Parathyroid adenoma (tissue), 2 donors: ENCODE measurements around the gene RGSL1.

Source experiments
- H2AFZ ChIP-seq: fragments of 300-600 bp; sonication (generic); one replicate; pipeline ENCODE4 v1.7.0; 2017; ENCODE audit warnings: antibody characterized with exemption, mild to moderate bottlenecking
- H3K27ac ChIP-seq: fragments of 300-600 bp; sonication (generic); one replicate; pipeline ENCODE4 v1.7.0; 2017
- H3K27me3 ChIP-seq: fragments of 300-600 bp; sonication (generic); one replicate; pipeline ENCODE4 v1.7.0; 2017; ENCODE audit warnings: low read length; ENCODE audit not compliant: control insufficient read depth, insufficient read depth
- H3K36me3 ChIP-seq: fragments of 300-600 bp; sonication (generic); one replicate; pipeline ENCODE4 v1.7.0; 2017; ENCODE audit warnings: low read length; ENCODE audit not compliant: control insufficient read depth, insufficient read depth
- H3K4me1 ChIP-seq: fragments of 300-600 bp; sonication (generic); one replicate; pipeline ENCODE4 v1.7.0; 2017; ENCODE audit warnings: control low read depth
- H3K4me2 ChIP-seq: fragments of 300-600 bp; sonication (generic); one replicate; pipeline ENCODE4 v1.7.0; 2017; ENCODE audit warnings: low read length
- H3K4me3 ChIP-seq: fragments of 300-600 bp; sonication (generic); one replicate; pipeline ENCODE4 v1.7.0; 2017; ENCODE audit warnings: low read depth, low read length
- H3K79me2 ChIP-seq: fragments of 300-600 bp; sonication (generic); one replicate; pipeline ENCODE4 v1.7.0; 2017; ENCODE audit warnings: control low read depth
- H3K9ac ChIP-seq: fragments of 300-600 bp; sonication (generic); one replicate; pipeline ENCODE4 v1.7.0; 2017; ENCODE audit warnings: mild to moderate bottlenecking
- H3K9me3 ChIP-seq: fragments of 300-600 bp; sonication (generic); one replicate; pipeline ENCODE4 v1.7.0; 2017; ENCODE audit warnings: low read length; ENCODE audit not compliant: control insufficient read depth
- TF ChIP-seq, protein P1 (sequence below): fragments of 300-600 bp; sonication (generic); IDR thresholded peaks from one replicate; pipeline ENCODE4 v1.7.0; 2017; ENCODE audit warnings: antibody characterized with exemption, mild to moderate bottlenecking
- donor health status: primary hyperparathyroidism.

RGSL1 gene

DNA sequence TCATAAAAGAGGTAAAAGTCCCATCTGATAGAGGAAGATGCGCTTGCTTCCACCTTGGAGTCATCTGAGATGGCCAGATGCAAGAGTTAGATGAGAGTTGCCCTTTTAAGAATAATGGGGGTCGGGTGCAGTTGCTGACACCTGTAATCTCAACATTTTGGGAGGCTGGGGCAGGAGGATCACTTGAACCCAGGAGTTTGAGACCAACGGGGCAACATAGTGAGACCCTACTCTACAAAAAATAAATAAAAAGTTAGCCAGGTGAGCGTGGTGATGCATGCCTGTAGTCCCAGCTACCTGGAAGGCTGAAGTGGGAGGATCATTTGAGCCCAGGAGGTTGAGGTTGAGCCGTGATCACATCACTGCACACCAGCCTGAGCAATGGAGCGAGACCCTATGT is 36.0 kb upstream of the RGSL1 start:
- Histone ChIP-seq H3K4me3 (no peak overlapping the region), H3K27ac (no peak overlapping the region), H3K27me3 (no peaks in the 10 kb centered on the region), H2AFZ (no peak overlapping the region), H3K36me3 (no peaks in the 10 kb centered on the region), H3K9me3 (no peaks in the 10 kb centered on the region), H3K79me2 (no peaks in the 10 kb centered on the region), H3K9ac (no peak overlapping the region), H3K4me1 (no peaks in the 10 kb centered on the region), H3K4me2 (no peak overlapping the region)
- TF ChIP-seq, protein P1, sequence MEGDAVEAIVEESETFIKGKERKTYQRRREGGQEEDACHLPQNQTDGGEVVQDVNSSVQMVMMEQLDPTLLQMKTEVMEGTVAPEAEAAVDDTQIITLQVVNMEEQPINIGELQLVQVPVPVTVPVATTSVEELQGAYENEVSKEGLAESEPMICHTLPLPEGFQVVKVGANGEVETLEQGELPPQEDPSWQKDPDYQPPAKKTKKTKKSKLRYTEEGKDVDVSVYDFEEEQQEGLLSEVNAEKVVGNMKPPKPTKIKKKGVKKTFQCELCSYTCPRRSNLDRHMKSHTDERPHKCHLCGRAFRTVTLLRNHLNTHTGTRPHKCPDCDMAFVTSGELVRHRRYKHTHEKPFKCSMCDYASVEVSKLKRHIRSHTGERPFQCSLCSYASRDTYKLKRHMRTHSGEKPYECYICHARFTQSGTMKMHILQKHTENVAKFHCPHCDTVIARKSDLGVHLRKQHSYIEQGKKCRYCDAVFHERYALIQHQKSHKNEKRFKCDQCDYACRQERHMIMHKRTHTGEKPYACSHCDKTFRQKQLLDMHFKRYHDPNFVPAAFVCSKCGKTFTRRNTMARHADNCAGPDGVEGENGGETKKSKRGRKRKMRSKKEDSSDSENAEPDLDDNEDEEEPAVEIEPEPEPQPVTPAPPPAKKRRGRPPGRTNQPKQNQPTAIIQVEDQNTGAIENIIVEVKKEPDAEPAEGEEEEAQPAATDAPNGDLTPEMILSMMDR: no peak

DNA sequence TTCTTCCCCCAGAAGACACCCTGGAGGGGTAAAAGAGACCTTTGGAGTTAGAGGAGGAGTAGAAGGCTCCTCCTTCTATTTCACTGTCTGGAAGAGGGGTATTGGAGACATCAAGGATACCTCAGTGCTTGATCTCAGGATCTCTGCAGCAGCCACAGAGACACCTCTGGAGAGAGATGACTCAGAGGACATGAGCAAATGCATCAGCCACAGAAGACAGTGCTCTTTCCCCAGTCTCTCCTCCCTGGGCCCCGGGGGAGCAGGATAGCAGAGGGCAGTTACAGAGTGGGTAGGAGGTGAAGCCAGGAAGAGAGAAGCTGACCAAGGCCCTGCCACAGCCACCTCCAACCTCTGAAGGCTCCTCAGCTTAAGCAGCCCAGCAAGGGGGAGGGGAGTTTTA is 34.2 kb upstream of the RGSL1 start:
- no peak overlapping the region for H3K9ac ChIP-seq
- H2AFZ ChIP-seq: no peak overlapping the region
- no peaks in the 10 kb centered on the region for H3K36me3 ChIP-seq
- no peak overlapping the region for H3K27ac ChIP-seq
- no peak overlapping the region for H3K4me2 ChIP-seq
- TF ChIP-seq, protein P1: no peak
- no peaks in the 10 kb centered on the region for H3K79me2 ChIP-seq
- no peaks in the 10 kb centered on the region for H3K9me3 ChIP-seq
- no peaks in the 10 kb centered on the region for H3K27me3 ChIP-seq
- no peak overlapping the region for H3K4me3 ChIP-seq
- no peaks in the 10 kb centered on the region for H3K4me1 ChIP-seq

DNA sequence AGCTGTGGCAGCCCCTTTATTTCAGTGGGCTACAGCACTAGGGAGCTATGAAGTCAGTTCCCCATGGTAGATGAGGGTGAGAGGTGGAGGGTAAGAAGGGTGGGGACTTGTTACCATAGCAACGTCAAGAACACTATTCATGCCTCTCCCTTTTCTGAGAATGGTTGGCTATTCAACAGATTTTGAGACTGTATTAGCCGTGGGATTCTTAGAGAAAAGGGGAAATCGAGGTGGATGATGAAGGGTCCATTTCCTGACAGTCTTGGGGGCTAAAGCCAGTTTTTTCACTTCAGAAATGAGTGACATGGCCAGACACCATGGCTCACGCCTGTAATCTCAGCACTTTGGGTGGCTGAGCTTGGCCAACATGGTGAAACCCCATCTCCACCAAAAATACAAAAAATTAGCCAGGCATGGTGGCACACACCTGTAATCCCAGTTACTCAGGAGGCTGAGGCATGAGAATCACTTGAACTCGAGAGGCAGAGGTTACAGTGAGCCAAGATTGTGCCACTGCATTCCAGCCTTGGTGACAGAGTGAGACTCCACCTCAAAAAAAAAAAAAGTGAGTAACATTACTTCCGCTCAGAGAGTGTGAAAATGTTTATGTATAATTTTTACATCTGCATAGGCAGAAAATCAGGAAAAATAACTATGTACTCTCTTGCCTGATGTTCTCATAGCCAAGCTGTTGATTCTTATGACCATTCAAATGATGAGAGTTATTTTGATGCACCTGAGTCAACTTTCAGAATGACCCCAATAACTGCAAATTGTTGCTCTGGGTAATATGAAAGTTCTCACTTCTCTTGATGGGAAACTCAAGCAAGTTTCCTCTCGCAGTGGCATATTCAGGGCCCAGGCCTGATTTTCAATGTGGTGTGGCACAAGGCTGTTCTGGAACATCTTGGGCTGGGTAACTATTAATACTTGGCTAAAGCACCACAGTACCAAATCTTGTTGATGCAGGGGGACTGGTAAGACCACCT is 23.2 kb upstream of the RGSL1 start:
- H3K27ac ChIP-seq: no peak overlapping the region
- no peaks in the 10 kb centered on the region for H3K79me2 ChIP-seq
- H3K36me3 ChIP-seq: no peaks in the 10 kb centered on the region
- TF ChIP-seq, protein P1: no peak
- no peak overlapping the region for H3K9ac ChIP-seq
- H3K27me3 ChIP-seq: no peaks in the 10 kb centered on the region
- H3K4me1 ChIP-seq: no peaks in the 10 kb centered on the region
- no peak overlapping the region for H3K4me3 ChIP-seq
- no peak overlapping the region for H3K4me2 ChIP-seq
- no peaks in the 10 kb centered on the region for H3K9me3 ChIP-seq
- H2AFZ ChIP-seq: no peak overlapping the region

DNA sequence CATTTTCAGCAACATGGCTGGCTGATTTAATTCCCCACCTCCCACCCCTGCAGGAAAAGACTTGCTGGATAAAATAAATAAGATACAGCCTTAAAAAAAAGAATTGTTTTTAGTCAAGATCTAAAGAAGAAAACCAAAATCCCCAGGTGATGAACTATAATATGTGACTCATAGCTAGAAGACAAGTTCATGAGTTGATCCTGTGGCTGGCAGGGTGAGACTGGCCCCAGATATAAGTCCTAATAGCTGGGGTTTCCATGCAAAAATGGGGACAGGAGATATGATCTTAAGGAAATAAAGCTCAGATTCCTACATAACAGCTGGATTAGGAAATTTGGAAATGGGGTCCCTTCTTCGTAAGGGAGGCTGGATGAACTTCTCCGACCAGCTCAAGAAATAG is 21.9 kb upstream of the RGSL1 start:
- Histone ChIP-seq H3K79me2 (no peaks in the 10 kb centered on the region), H3K27ac (no peak overlapping the region), H3K4me1 (no peaks in the 10 kb centered on the region), H3K9ac (no peak overlapping the region), H3K9me3 (no peaks in the 10 kb centered on the region), H2AFZ (no peak overlapping the region), H3K27me3 (no peaks in the 10 kb centered on the region), H3K4me2 (no peak overlapping the region), H3K36me3 (no peaks in the 10 kb centered on the region), H3K4me3 (no peak overlapping the region)
- TF ChIP-seq, protein P1: no peak
